ENCODE results near the gene PBX1. TPM values are rescaled to one million over a fixed set of nuclear protein-coding genes. Genes with fewer than 3 reads are reported as not detected.

Gene PBX1
- total RNA-seq, 1 donor from 2014 or later, result 11.5 TPM

DNA sequence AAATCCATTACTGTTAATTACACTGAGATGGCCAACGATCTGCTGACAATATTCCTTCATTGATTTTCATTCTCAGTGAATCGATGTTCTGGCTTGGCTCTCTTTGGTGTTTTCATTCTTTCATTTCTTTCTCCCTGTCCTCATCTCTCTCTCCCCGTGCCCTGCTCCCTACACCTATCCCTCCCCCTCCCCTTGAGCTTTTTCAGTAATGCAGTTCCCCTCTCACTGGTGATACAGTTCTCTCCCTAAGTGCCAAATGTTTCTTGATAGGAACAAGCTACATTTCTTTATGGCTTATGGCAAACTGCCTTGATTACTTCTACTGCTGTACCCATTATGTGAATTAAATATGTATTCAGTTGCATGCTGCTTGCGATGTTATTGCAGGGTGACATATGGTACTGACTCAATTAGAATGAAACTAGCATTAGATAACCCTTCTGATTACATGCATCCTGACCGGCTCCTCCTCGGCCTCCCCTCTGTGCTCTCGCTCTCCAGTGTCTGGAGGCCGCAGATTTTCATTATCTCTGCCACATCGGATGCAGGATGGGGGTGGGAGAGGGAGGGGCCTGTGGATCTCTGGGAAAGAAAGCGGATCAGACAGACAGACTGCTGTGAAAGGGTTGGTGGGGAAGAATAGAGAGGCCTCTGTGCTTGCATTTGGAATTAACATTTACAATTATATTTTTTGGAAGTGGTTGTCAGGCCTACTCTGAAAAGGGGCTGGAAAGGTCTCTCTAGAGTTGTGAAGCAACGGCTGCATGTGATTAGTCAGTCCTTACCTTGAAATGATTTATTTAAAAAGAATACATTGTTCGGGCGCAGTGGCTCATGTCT, 130.9 kb downstream of the PBX1 start:
- no peak for DNase-seq (ENCODE audit: extremely low read depth, low read depth, low spot score)

GRCh38 chr1:164692420-164692819, 133.4 kb downstream of the PBX1 start:
- DNase-seq (ENCODE audit: extremely low read depth, low read depth, low spot score), result no peak

DNA sequence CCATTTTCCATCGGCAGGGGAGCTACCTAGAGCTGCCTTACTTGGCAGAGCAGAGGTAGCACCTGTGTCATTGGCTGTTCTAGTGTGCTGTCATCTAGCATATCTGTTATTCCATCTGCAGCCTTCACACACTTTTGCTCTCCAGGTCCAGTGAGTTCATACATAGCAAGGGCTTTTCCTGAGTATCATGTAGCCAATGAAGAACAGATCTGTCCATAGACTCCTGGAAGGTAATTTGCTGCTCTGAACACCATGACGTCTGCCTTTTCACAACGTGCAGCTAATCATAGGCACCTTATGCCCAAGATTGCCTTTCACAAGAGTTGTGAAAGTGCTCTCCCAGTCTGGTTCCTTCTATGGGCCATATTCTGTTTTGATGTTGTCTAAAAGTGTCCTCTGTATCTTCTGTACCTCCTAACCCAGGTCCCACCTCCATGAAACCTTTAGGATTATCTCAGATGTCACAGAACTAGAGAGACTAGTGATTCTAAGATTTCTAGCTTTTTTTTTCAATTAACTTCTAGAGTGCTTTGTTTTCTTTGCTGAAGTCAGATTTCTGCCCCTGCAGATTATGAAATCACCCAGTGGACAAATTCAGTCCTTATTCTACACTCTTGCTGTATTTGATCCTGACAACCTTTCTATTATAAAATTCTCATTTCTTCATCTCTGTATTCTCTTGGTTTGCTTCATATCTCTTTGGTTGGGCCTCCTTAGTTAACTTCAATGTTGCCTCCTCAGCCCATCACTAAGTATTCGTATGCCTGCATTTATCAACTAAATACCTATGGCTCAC, 134.8 kb downstream of the PBX1 start:
- no peak for DNase-seq (ENCODE audit: extremely low read depth, low read depth, low spot score)

DNA sequence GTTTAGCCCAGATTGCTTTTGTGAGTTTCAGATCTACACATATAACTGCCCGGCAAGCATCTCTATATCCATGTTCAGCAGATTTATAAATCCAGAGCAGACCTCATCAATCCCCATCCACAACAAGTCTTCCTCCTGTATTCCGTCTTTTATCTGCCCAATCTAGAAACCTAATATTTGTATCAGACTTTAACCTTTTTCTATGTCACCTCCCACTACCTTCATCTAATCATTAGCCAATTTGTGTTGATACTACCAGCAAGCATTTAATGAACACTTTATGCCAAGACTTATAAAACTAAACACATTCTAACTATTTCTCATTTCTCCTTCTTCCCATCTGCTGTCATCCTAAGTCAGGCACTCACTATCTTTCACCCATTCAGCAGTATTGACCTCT, 135.5 kb downstream of the PBX1 start:
- DNase-seq (ENCODE audit: extremely low read depth, low read depth, low spot score), result no peak

GRCh38 chr1:164695956-164696665, 137.1 kb downstream of the PBX1 start:
- DNase-seq (ENCODE audit: extremely low read depth, low read depth, low spot score), result no peak

- no peak for DNase-seq (ENCODE audit: extremely low read depth, low read depth, low spot score)
Measured at GRCh38 chr1:164699815-164700491, 141.0 kb downstream of the PBX1 start.

GRCh38 chr1:164700683-164701082, 141.7 kb downstream of the PBX1 start:
- DNase-seq (ENCODE audit: extremely low read depth, low read depth, low spot score), result no peak

- no peak for DNase-seq (ENCODE audit: extremely low read depth, low read depth, low spot score)
Measured at GRCh38 chr1:164701189-164701761, 142.3 kb downstream of the PBX1 start.

DNA sequence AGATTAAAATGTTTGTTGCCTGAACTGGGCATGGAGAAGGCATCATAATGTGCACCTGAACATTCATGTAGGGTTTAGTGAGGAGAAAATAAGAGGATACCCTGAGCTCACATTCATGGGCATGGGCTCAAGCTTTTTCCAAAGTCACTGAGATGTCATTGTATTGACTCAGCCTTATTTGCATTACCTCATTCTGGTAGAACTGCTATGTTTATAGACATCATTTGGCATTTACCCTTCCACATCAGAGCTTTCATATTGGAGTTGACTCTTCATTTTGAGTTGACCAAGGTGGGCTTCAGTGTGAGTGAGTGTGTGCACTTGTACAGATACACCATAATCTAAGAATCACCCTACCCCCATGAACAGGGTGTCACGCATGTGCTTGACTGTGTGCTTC, 143.2 kb downstream of the PBX1 start:
- no peak for DNase-seq (ENCODE audit: extremely low read depth, low read depth, low spot score)

GRCh38 chr1:164702664-164703063, 143.7 kb downstream of the PBX1 start:
- DNase-seq (ENCODE audit: extremely low read depth, low read depth, low spot score), result no peak

GRCh38 chr1:164703463-164703862, 144.5 kb downstream of the PBX1 start:
- DNase-seq (ENCODE audit: extremely low read depth, low read depth, low spot score), result no peak

GRCh38 chr1:164703960-164704411, 145.0 kb downstream of the PBX1 start:
- no peak for DNase-seq (ENCODE audit: extremely low read depth, low read depth, low spot score)

- DNase-seq (ENCODE audit: extremely low read depth, low read depth, low spot score), result no peak
Measured at GRCh38 chr1:164704954-164705353, 146.0 kb downstream of the PBX1 start.

DNA sequence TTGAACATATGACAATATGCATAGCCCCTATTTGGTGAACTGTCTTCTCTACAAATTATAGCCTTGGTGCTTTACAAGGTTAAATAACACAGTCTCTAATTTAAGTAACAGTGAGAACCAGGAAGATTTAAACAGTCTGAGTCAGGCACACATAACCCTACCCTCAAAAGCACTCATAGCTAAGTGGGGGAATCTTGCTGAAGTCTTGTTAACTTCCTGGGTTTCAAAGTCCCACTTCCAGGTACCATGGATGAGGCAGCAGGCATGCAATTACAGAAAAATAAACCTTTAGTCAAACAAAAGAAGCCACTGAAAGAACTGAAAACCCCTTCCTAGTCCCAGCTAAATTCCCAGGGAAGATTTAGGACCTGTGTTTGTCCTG, 147.6 kb downstream of the PBX1 start:
- DNase-seq (ENCODE audit: extremely low read depth, low read depth, low spot score), result no peak

- no peak for DNase-seq (ENCODE audit: extremely low read depth, low read depth, low spot score)
Measured at GRCh38 chr1:164707868-164708331, 148.9 kb downstream of the PBX1 start.

DNA sequence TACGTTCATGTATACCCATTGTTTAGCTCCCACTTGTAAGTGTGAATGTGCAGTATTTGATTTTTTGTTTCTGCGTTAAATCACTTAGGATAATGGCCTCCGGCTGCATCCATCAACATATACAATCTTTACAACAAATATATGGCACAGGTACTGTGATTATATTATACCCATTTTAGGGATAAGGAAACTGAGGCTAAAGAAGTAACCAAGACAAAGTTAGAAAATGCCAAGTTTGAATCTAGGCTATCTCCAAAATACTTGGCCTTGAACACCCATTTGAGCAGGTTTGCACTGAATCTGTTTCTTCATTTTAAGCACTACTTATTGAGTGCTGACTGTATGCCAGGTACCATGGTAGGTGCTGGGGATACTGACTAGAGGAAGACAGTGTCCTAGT, 149.6 kb downstream of the PBX1 start:
- no peak for DNase-seq (ENCODE audit: extremely low read depth, low read depth, low spot score)

- DNase-seq (ENCODE audit: extremely low read depth, low read depth, low spot score), result no peak
Measured at GRCh38 chr1:164709126-164709525, 150.1 kb downstream of the PBX1 start.

DNA sequence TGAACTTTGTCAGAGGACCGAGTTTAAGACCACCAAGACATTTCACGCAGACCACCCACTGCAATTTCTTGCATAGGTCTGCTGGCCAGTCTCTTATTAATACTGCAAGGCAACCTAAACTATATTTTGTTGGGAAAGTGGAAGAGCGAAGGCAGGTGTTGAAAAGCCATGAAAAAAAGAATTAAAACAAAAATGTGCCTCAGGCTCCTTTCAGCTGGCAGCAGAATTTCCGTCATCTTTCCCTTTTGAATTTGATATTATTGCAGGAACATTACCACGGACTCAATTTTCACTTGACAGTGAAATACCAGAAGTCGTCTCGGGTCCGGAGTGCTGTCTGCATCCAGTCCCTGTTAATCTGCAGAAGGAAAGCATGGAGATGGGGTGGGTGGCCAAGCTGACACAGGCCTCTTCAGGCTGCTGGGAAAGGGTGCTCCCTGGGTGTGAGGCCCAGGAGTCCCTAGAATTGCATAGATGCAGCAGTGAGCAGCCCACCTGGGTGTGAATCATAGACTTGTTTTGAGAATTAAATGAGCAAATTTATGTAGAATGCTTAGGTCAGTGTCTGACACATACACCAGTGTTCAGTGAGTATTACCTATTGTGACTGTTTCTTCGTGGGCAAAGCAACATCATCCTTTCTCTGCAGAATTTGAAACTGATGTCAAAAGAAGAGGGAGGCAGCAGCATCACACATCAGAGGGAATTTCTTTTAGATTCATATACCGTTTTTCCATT, 150.7 kb downstream of the PBX1 start:
- DNase-seq (ENCODE audit: extremely low read depth, low read depth, low spot score), result no peak

Measured in glomerular endothelial cell (primary cell).